NCI-H2227 treated with DMSO at 0.1 percent for 48 hours (cell line): ENCODE measurements around the gene FAM120C.
A peak's percentile ranks its signal among the peaks of the same experiment; 100 is the strongest.

Source experiments
- DNase-seq: peaks from one replicate; lab custom pipeline; 2025; lab: John Stamatoyannopoulos, UW

The FAM120C gene

GRCh38 chrX:54182864-54183613 lies at the start of gene FAM120C:
Gene FAM120C, minus strand, starts transcription at chrX:54183254. Its CDS starts 56 bp downstream, at chrX:54183198.
- DNase-seq: peak; percentile 98

- no peak for DNase-seq
Measured at GRCh38 chrX:54230435-54231148, 47.5 kb upstream of the FAM120C start.

- no peak for DNase-seq
Measured at GRCh38 chrX:54223581-54223980, 40.5 kb upstream of the FAM120C start.

GRCh38 chrX:54213603-54214002 lies 30.5 kb upstream of the FAM120C start:
- DNase-seq: no peak

- no peak for DNase-seq
Measured at GRCh38 chrX:54208531-54208930, 25.5 kb upstream of the FAM120C start.

GRCh38 chrX:54198262-54198661 lies 15.2 kb upstream of the FAM120C start:
- no peak for DNase-seq

- DNase-seq: no peak
Measured at GRCh38 chrX:54194982-54195588, 12.0 kb upstream of the FAM120C start.

GRCh38 chrX:54193085-54193821 lies 10.2 kb upstream of the FAM120C start:
- no peak for DNase-seq

GRCh38 chrX:54184474-54184873 lies 1.4 kb upstream of the FAM120C start:
- no peak for DNase-seq

- DNase-seq: peak; percentile 15
Measured at GRCh38 chrX:54182194-54182863, 725 bp downstream of the FAM120C start.

GRCh38 chrX:54181202-54181953 lies 1.7 kb downstream of the FAM120C start:
- DNase-seq: no peak

GRCh38 chrX:54180403-54180802 lies 2.7 kb downstream of the FAM120C start:
- DNase-seq: no peak

- no peak for DNase-seq
Measured at GRCh38 chrX:54178100-54178940, 4.7 kb downstream of the FAM120C start.

GRCh38 chrX:54177306-54177705 lies 5.7 kb downstream of the FAM120C start:
- DNase-seq: no peak

GRCh38 chrX:54173791-54174190 lies 9.3 kb downstream of the FAM120C start:
- DNase-seq: no peak

- DNase-seq: no peak
Measured at GRCh38 chrX:54172455-54172854, 10.6 kb downstream of the FAM120C start.

GRCh38 chrX:54171527-54172250 lies 11.4 kb downstream of the FAM120C start:
- no peak for DNase-seq

- DNase-seq: no peak
Measured at GRCh38 chrX:54171091-54171490, 12.0 kb downstream of the FAM120C start.

- DNase-seq: peak; percentile 68
Measured at GRCh38 chrX:54166915-54167314, 16.1 kb downstream of the FAM120C start.
